ENCODE measurements around the gene TACC2. TPM values are rescaled to one million over a fixed set of nuclear protein-coding genes. Genes with fewer than 3 reads are reported as not detected.

TACC2 gene
- total RNA-seq, 1 experiment from 2014 or later: 15.8 TPM

GRCh38 chr10:121994429-121994941, 5.5 kb downstream of the TACC2 start:
- Histone ChIP-seq H3K9me3 (ENCODE audit: insufficient read depth, low read depth) (no peaks in the 10 kb centered on the region), H3K4me2 (peak overlapping the region; percentile 74), H3K27me3 (ENCODE audit: insufficient read depth, low read depth) (no peaks in the 10 kb centered on the region), H2AFZ (peak overlapping the region; percentile 71), H3K4me3 (peak overlapping the region; percentile 32; the same call in 1 of the 2 replicates), H3K36me3 (ENCODE audit: low read depth) (no peaks in the 10 kb centered on the region), H3K9me2 (ENCODE audit: insufficient read depth) (no peaks in the 10 kb centered on the region), H3K27ac (peak overlapping the region; percentile 72), H3K4me1 (replicated peaks; ENCODE audit: insufficient read depth) (peaks cover 36% of the 10 kb centered on the region), H3F3A (ENCODE audit: insufficient read depth, low read depth) (peaks cover 22% of the 10 kb centered on the region), H3K79me2 (ENCODE audit: low read depth) (no peaks in the 10 kb centered on the region), H4K20me1 (ENCODE audit: insufficient read depth) (no peaks in the 10 kb centered on the region)
- TF ChIP-seq EZH2 (IDR thresholded peaks at IDR 0.05; ENCODE audit: low read depth): no peak
- no peak for TF ChIP-seq CTCF (conservative IDR thresholded peaks at IDR 0.05)
- CTCF ChIA-PET: no interaction called here
- peak; percentile 35 to 82 for DNase-seq
- POLR2A ChIA-PET (ENCODE audit: unreplicated experiment): interaction anchor here (0.6 kb wide), 1 partner anchor 67 kb away, joined by 3 read pairs; the partner anchor contains the start of gene ATE1
- intact Hi-C loops (cut with micrococcal nuclease; ENCODE audit: unreplicated experiment): loop anchor here (2.0 kb wide), 1 partner anchor 20 kb away; the partner anchor contains the start of gene NSMCE4A
- no TSS peak for BruUV-seq (replicated peaks)

- no peak for DNase-seq
- Histone ChIP-seq H2AFZ (no peak overlapping the region), H3K27ac (no peak overlapping the region), H3K9me2 (ENCODE audit: insufficient read depth) (no peaks in the 10 kb centered on the region), H3K4me2 (no peak overlapping the region), H3K9me3 (ENCODE audit: insufficient read depth, low read depth) (no peaks in the 10 kb centered on the region), H3K4me3 (no peak overlapping the region), H3K36me3 (ENCODE audit: low read depth) (no peaks in the 10 kb centered on the region), H3K4me1 (replicated peaks; ENCODE audit: insufficient read depth) (peaks cover 35% of the 10 kb centered on the region), H3K27me3 (ENCODE audit: insufficient read depth, low read depth) (no peaks in the 10 kb centered on the region), H3K79me2 (ENCODE audit: low read depth) (no peaks in the 10 kb centered on the region), H3F3A (ENCODE audit: insufficient read depth, low read depth) (peaks cover 22% of the 10 kb centered on the region), H4K20me1 (ENCODE audit: insufficient read depth) (no peaks in the 10 kb centered on the region)
- CTCF ChIA-PET: interaction anchor here (1.1 kb wide), 1 partner anchor 23 kb away, joined by 3 read pairs; no protein-coding TSS in a partner anchor
- no TSS peak for BruUV-seq (replicated peaks)
- intact Hi-C loops (cut with micrococcal nuclease; ENCODE audit: unreplicated experiment): no loop called here
- TF ChIP-seq CTCF (conservative IDR thresholded peaks at IDR 0.05) (no peak), EZH2 (IDR thresholded peaks at IDR 0.05; ENCODE audit: low read depth) (no peak)
- POLR2A ChIA-PET (ENCODE audit: unreplicated experiment): no interaction called here
Measured at GRCh38 chr10:121998462-121998861, 9.5 kb downstream of the TACC2 start.

GRCh38 chr10:121999301-121999700, 10.3 kb downstream of the TACC2 start:
- Histone ChIP-seq H2AFZ (no peak overlapping the region), H3K9me3 (ENCODE audit: insufficient read depth, low read depth) (no peaks in the 10 kb centered on the region), H3K27ac (no peak overlapping the region), H3K27me3 (ENCODE audit: insufficient read depth, low read depth) (no peaks in the 10 kb centered on the region), H3K36me3 (ENCODE audit: low read depth) (no peaks in the 10 kb centered on the region), H4K20me1 (ENCODE audit: insufficient read depth) (no peaks in the 10 kb centered on the region), H3K79me2 (ENCODE audit: low read depth) (no peaks in the 10 kb centered on the region), H3K9me2 (ENCODE audit: insufficient read depth) (no peaks in the 10 kb centered on the region), H3K4me1 (replicated peaks; ENCODE audit: insufficient read depth) (peaks cover 26% of the 10 kb centered on the region), H3K4me2 (no peak overlapping the region), H3F3A (ENCODE audit: insufficient read depth, low read depth) (peaks cover 17% of the 10 kb centered on the region), H3K4me3 (no peak overlapping the region)
- CTCF ChIA-PET: interaction anchor here (1.1 kb wide), 1 partner anchor 24 kb away, joined by 3 read pairs; no protein-coding TSS in a partner anchor
- BruUV-seq (replicated peaks): no TSS peak
- TF ChIP-seq CTCF (conservative IDR thresholded peaks at IDR 0.05): no peak
- TF ChIP-seq EZH2 (IDR thresholded peaks at IDR 0.05; ENCODE audit: low read depth): no peak
- POLR2A ChIA-PET (ENCODE audit: unreplicated experiment): interaction anchor here (0.6 kb wide), 1 partner anchor 43 kb away, joined by 3 read pairs; no protein-coding TSS in a partner anchor
- no peak for DNase-seq
- intact Hi-C loops (cut with micrococcal nuclease; ENCODE audit: unreplicated experiment): no loop called here
